Measurements from ENCODE around the gene UNC5CL.
A peak's percentile ranks its signal among the peaks of the same experiment; 100 is the strongest.

UNC5CL gene

GRCh38 chr6:41071923-41072835 is 33.2 kb upstream of the UNC5CL start, which contains the start of gene OARD1:
Gene OARD1, minus strand, starts transcription at chr6:41072356. Its CDS starts 722 bp downstream, at chr6:41071634.
- TF ChIP-seq CTCF (IDR thresholded peaks at IDR 0.05; ENCODE audit: low read depth, low read length): no peak
- peak within 1 kb of the TSS; percentile 92 for H3K4me3 ChIP-seq (ENCODE audit: low read depth, low read length)

- TF ChIP-seq CTCF (IDR thresholded peaks at IDR 0.05; ENCODE audit: low read depth, low read length): no peak
- peak overlapping the region; percentile 92 for H3K4me3 ChIP-seq (ENCODE audit: low read depth, low read length)
Measured at GRCh38 chr6:41071501-41071922, 32.5 kb upstream of the UNC5CL start.

GRCh38 chr6:41066867-41067304 is 27.9 kb upstream of the UNC5CL start:
- peak; percentile 57 for TF ChIP-seq CTCF (IDR thresholded peaks at IDR 0.05; ENCODE audit: low read depth, low read length)

GRCh38 chr6:41065550-41066026 is 26.6 kb upstream of the UNC5CL start:
- no peak overlapping the region for H3K4me3 ChIP-seq (ENCODE audit: low read depth, low read length)
- no peak for TF ChIP-seq CTCF (IDR thresholded peaks at IDR 0.05; ENCODE audit: low read depth, low read length)

More at GRCh38 chr6:41066867-41067304, 27.9 kb upstream of the UNC5CL start:
- no peak overlapping the region for H3K4me3 ChIP-seq (ENCODE audit: low read depth, low read length)

GRCh38 chr6:41064841-41065240 is 25.8 kb upstream of the UNC5CL start:
- no peak for TF ChIP-seq CTCF (IDR thresholded peaks at IDR 0.05; ENCODE audit: low read depth, low read length)
- no peak overlapping the region for H3K4me3 ChIP-seq (ENCODE audit: low read depth, low read length)

GRCh38 chr6:41063884-41064285 is 24.9 kb upstream of the UNC5CL start:
- no peak overlapping the region for H3K4me3 ChIP-seq (ENCODE audit: low read depth, low read length)
- no peak for TF ChIP-seq CTCF (IDR thresholded peaks at IDR 0.05; ENCODE audit: low read depth, low read length)

GRCh38 chr6:41062056-41062455 is 23.0 kb upstream of the UNC5CL start:
- H3K4me3 ChIP-seq (ENCODE audit: low read depth, low read length): no peak overlapping the region
- no peak for TF ChIP-seq CTCF (IDR thresholded peaks at IDR 0.05; ENCODE audit: low read depth, low read length)

Measured in WI38 (cell line).